H1 (cell line): Measurements from ENCODE around the gene SCN2A. TPM values are rescaled to one million over a fixed set of nuclear protein-coding genes. Genes with fewer than 3 reads are reported as not detected.

ENCODE experiments used
- CREB1 ChIP-seq: IDR thresholded peaks from 2 replicates; pipeline ENCODE4 v1.6.1; 2012; ENCODE audit warnings: inconsistent platforms
- CTBP2 ChIP-seq: IDR thresholded peaks from 2 replicates; pipeline ENCODE4 v1.7.0; 2011; ENCODE audit warnings: borderline replicate concordance, mild to moderate bottlenecking, moderate library complexity, mixed read lengths, low read length; ENCODE audit not compliant: insufficient read depth, insufficient read length
- JUN ChIP-seq: IDR thresholded peaks from 2 replicates; pipeline ENCODE4 v1.6.1; 2011; ENCODE audit warnings: low read depth, mild to moderate bottlenecking, improper control_type of control experiment, low read length
- PHF8 ChIP-seq: fragments of 200-600 bp; sonication (generic); conservative IDR thresholded peaks from 2 replicates; pipeline ENCODE4 v1.7.1; 2012; ENCODE audit warnings: low read depth, mild to moderate bottlenecking, inconsistent platforms, low read length, moderate library complexity
- RBBP5 ChIP-seq: IDR thresholded peaks from 2 replicates; pipeline ENCODE4 v1.7.1; 2012; ENCODE audit warnings: low read depth, mild to moderate bottlenecking, inconsistent platforms, low read length, moderate library complexity, borderline replicate concordance
- SIRT6 ChIP-seq: IDR thresholded peaks from one replicate; pipeline ENCODE4 v1.7.1; 2012; ENCODE audit warnings: low read length, inconsistent platforms
- TCF12 ChIP-seq: IDR thresholded peaks from 2 replicates; pipeline ENCODE4 v1.6.1; 2011; ENCODE audit warnings: low read depth, mild to moderate bottlenecking, low read length
- polyA plus RNA-seq, 7 experiments: library from polyadenylated mRNA; depleted of rRNA in 3 of 7; stranded (reverse) in 5 of 7; unstranded in 2 of 7; fragments of >200 nt in 5 of 7; fragments of 200-250 nt in 2 of 7; gene quantifications; 1 replicate in 5 of 7; 2 replicates in 1 of 7; 4 replicates in 1 of 7; pipeline versions ENCODE4 v1.2.1 to v1.2.3, GENCODE V29; 2011 to 2013; ENCODE audit warnings: missing spikeins in 2 of 7, mixed read lengths in 2 of 7
- total RNA-seq: library from RNA; stranded (reverse); fragmentation: NEBNext Ultra II Directional; extraction: Animal tissue kit (Norgen Biotek cat#: 25700); gene quantifications from 2 replicates; pipeline ENCODE4 v1.2.1, GENCODE V29; 2021
- TF ChIP-seq, protein P1 (sequence below): IDR thresholded peaks from 2 replicates; pipeline ENCODE4 v1.6.1; 2011; ENCODE audit warnings: low read length, improper control_type of control experiment

Gene SCN2A
- total and polyA plus RNA-seq, 2 of the 8 experiments (the other 6 are each of a cell fraction or from before 2014, with no cell fraction given) = 0.18 to 1.1 TPM

DNA sequence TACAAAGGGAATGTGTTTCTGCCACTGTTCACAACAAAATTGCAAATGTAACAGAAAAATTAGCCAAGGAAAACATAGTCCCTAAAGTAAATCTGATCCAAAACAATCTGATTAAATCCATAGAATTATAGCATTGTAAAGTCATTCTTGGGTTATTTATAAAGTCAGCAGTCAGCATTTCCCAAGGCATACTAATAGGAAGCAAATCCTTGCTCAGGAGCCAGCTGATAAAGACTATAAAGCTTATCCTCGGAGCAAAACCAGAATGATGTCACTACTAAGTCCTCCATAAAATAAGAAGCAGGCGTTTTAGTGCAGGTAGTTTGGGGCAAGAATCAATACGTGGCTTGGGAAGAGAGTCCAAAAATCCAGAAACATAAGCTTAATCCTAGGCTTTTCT is 162.9 kb downstream of the SCN2A start (continued):
- TF ChIP-seq, protein P1, sequence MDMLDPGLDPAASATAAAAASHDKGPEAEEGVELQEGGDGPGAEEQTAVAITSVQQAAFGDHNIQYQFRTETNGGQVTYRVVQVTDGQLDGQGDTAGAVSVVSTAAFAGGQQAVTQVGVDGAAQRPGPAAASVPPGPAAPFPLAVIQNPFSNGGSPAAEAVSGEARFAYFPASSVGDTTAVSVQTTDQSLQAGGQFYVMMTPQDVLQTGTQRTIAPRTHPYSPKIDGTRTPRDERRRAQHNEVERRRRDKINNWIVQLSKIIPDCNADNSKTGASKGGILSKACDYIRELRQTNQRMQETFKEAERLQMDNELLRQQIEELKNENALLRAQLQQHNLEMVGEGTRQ = no peak
- TF ChIP-seq PHF8 (no peak), SIRT6 (no peak), CTBP2 (no peak), TCF12 (no peak), CREB1 (no peak), RBBP5 (no peak), JUN (no peak)
